ENCODE measurements around the gene IQSEC1. TPM values are rescaled to one million over a fixed set of nuclear protein-coding genes. Genes with fewer than 3 reads are reported as not detected.

The IQSEC1 gene
- total RNA-seq, 3 donors from 2014 or later: 26.9 to 45.4 (median 26.9) TPM

GRCh38 chr3:12866836-12867235 is 206.4 kb downstream of the IQSEC1 start:
- TF ChIP-seq POLR2A (IDR thresholded peaks at IDR 0.05): no peak
- TF ChIP-seq CTCF (IDR thresholded peaks at IDR 0.05): no peak
- no peak for TF ChIP-seq POLR2AphosphoS5 (IDR thresholded peaks at IDR 0.05)
- no peaks in the 10 kb centered on the region for H3K36me3 ChIP-seq
- no peak for DNase-seq (ENCODE audit: low spot score in 2 of 2)
- H3K4me1 ChIP-seq: peaks cover 0 to 4% of the 10 kb centered on the region in 2 donors
- H3K27me3 ChIP-seq: no peaks in the 10 kb centered on the region
- peaks cover 5 to 6% of the 10 kb centered on the region in 2 donors for H3K9me3 ChIP-seq
- H3K4me3 ChIP-seq: no peak overlapping the region
- H3K27ac ChIP-seq: no peak overlapping the region
- intact Hi-C loops (cut with DNase I; ENCODE audit: low total_unique reads): no loop called here

- intact Hi-C loops (cut with DNase I; ENCODE audit: low total_unique reads): no loop called here
- Histone ChIP-seq H3K4me1 (peaks cover 0 to 4% of the 10 kb centered on the region in 2 donors), H3K4me3 (no peak overlapping the region), H3K36me3 (no peaks in the 10 kb centered on the region), H3K9me3 (peaks cover 5 to 6% of the 10 kb centered on the region in 2 donors), H3K27me3 (no peaks in the 10 kb centered on the region), H3K27ac (no peak overlapping the region)
- DNase-seq (ENCODE audit: low spot score in 2 of 2): no peak
- TF ChIP-seq CTCF (IDR thresholded peaks at IDR 0.05) (no peak), POLR2AphosphoS5 (IDR thresholded peaks at IDR 0.05) (no peak), POLR2A (IDR thresholded peaks at IDR 0.05) (no peak)
Measured at GRCh38 chr3:12865271-12865670, 208.0 kb downstream of the IQSEC1 start.

GRCh38 chr3:12862387-12862786 is 210.8 kb downstream of the IQSEC1 start:
- TF ChIP-seq POLR2AphosphoS5 (IDR thresholded peaks at IDR 0.05) (no peak), CTCF (IDR thresholded peaks at IDR 0.05) (no peak), POLR2A (IDR thresholded peaks at IDR 0.05) (no peak)
- no peak for DNase-seq (ENCODE audit: low spot score in 2 of 2)
- Histone ChIP-seq H3K36me3 (no peaks in the 10 kb centered on the region), H3K4me3 (no peak overlapping the region), H3K9me3 (peaks cover 5 to 6% of the 10 kb centered on the region in 2 donors), H3K4me1 (no peaks in the 10 kb centered on the region), H3K27ac (no peak overlapping the region), H3K27me3 (no peaks in the 10 kb centered on the region)
- intact Hi-C loops (cut with DNase I; ENCODE audit: low total_unique reads): no loop called here

GRCh38 chr3:12861611-12862010 is 211.6 kb downstream of the IQSEC1 start:
- no peaks in the 10 kb centered on the region for H3K4me1 ChIP-seq
- no peaks in the 10 kb centered on the region for H3K36me3 ChIP-seq
- H3K27me3 ChIP-seq: no peaks in the 10 kb centered on the region
- TF ChIP-seq POLR2A (IDR thresholded peaks at IDR 0.05) (no peak), CTCF (IDR thresholded peaks at IDR 0.05) (no peak), POLR2AphosphoS5 (IDR thresholded peaks at IDR 0.05) (no peak)
- H3K9me3 ChIP-seq: peaks cover 5 to 6% of the 10 kb centered on the region in 2 donors
- DNase-seq (ENCODE audit: low spot score in 2 of 2): no peak
- intact Hi-C loops (cut with DNase I; ENCODE audit: low total_unique reads): no loop called here
- H3K27ac ChIP-seq: no peak overlapping the region
- no peak overlapping the region for H3K4me3 ChIP-seq

- Histone ChIP-seq H3K9me3 (no peaks in the 10 kb centered on the region), H3K4me3 (no peak overlapping the region), H3K36me3 (no peaks in the 10 kb centered on the region), H3K27ac (no peak overlapping the region), H3K27me3 (no peaks in the 10 kb centered on the region), H3K4me1 (no peaks in the 10 kb centered on the region)
- intact Hi-C loops (cut with DNase I; ENCODE audit: low total_unique reads): no loop called here
- TF ChIP-seq CTCF (IDR thresholded peaks at IDR 0.05) (no peak), POLR2A (IDR thresholded peaks at IDR 0.05) (no peak), POLR2AphosphoS5 (IDR thresholded peaks at IDR 0.05) (no peak)
- no peak for DNase-seq (ENCODE audit: low spot score in 2 of 2)
Measured at GRCh38 chr3:12859840-12860239, 213.4 kb downstream of the IQSEC1 start.

All from breast epithelium (tissue), 4 donors.